Erythroblast (primary cell): ENCODE data around the gene GTF2E1.
A peak's percentile ranks its signal among the peaks of the same experiment; 100 is the strongest.
"Not testable (repeated sequence)": the region's sequence is repeated elsewhere in the genome, so short reads cannot be mapped to it uniquely, and the experiment has no call there.

ENCODE experiments used
- DNase-seq, 2 experiments: peaks; one replicate each; lab custom pipeline; 2025; lab: John Stamatoyannopoulos, UW
- GATA1 ChIP-seq: IDR thresholded peaks from 2 replicates; pipeline ENCODE4 v1.6.1; 2011; ENCODE audit warnings: low read depth, mild to moderate bottlenecking, control low read depth, low read length, moderate library complexity
- POLR2A ChIP-seq: IDR thresholded peaks from 2 replicates; pipeline ENCODE4 v1.6.1; 2011; ENCODE audit warnings: mild to moderate bottlenecking, low read length

The GTF2E1 gene

GRCh38 chr3:120769436-120769835 lies 26.9 kb downstream of the GTF2E1 start:
- no peak for DNase-seq
- TF ChIP-seq GATA1 (no peak), POLR2A (no peak)

GRCh38 chr3:120770891-120771290 lies 28.3 kb downstream of the GTF2E1 start:
- no peak for DNase-seq
- TF ChIP-seq POLR2A = no peak
- TF ChIP-seq GATA1 = no peak

GRCh38 chr3:120772081-120772480 lies 29.5 kb downstream of the GTF2E1 start:
- no peak for DNase-seq
- no peak for TF ChIP-seq GATA1
- TF ChIP-seq POLR2A = no peak

- DNase-seq = no peak
- TF ChIP-seq GATA1 (no peak), POLR2A (no peak)
Observed at GRCh38 chr3:120773932-120774331, 31.4 kb downstream of the GTF2E1 start.

GRCh38 chr3:120775411-120775810 lies 32.9 kb downstream of the GTF2E1 start:
- peak in 1 of 2 experiments; percentile 54 for DNase-seq
- no peak for TF ChIP-seq POLR2A
- no peak for TF ChIP-seq GATA1

GRCh38 chr3:120778776-120779175 lies 36.2 kb downstream of the GTF2E1 start:
- DNase-seq = no peak
- TF ChIP-seq POLR2A = no peak
- no peak for TF ChIP-seq GATA1

GRCh38 chr3:120780977-120781376 lies 38.4 kb downstream of the GTF2E1 start:
- DNase-seq = peak in 1 of 2 experiments; percentile 15

GRCh38 chr3:120785832-120786231 lies 43.3 kb downstream of the GTF2E1 start:
- not testable (repeated sequence) for DNase-seq

More at GRCh38 chr3:120780977-120781376, 38.4 kb downstream of the GTF2E1 start:
- no peak for TF ChIP-seq POLR2A
- no peak for TF ChIP-seq GATA1

GRCh38 chr3:120791010-120791409 lies 48.5 kb downstream of the GTF2E1 start:
- TF ChIP-seq GATA1 = no peak
- DNase-seq = no peak

GRCh38 chr3:120791913-120792312 lies 49.4 kb downstream of the GTF2E1 start:
- TF ChIP-seq POLR2A = no peak
- no peak for TF ChIP-seq GATA1
- no peak for DNase-seq

- TF ChIP-seq POLR2A (no peak), GATA1 (no peak)
Observed at GRCh38 chr3:120793601-120794000, 51.1 kb downstream of the GTF2E1 start.

GRCh38 chr3:120795017-120795648 lies 52.6 kb downstream of the GTF2E1 start:
- TF ChIP-seq GATA1 = no peak
- TF ChIP-seq POLR2A = no peak

More at GRCh38 chr3:120793601-120794000, 51.1 kb downstream of the GTF2E1 start:
- no peak for DNase-seq

GRCh38 chr3:120795959-120796358 lies 53.4 kb downstream of the GTF2E1 start:
- no peak for DNase-seq
- TF ChIP-seq GATA1 (no peak), POLR2A (no peak)

More at GRCh38 chr3:120795017-120795648, 52.6 kb downstream of the GTF2E1 start:
- peak; percentile 71 to 86 for DNase-seq

- TF ChIP-seq GATA1 = no peak
- no peak for TF ChIP-seq POLR2A
- no peak for DNase-seq
Observed at GRCh38 chr3:120796976-120797375, 54.4 kb downstream of the GTF2E1 start.

- TF ChIP-seq GATA1 = no peak
- no peak for TF ChIP-seq POLR2A
- no peak for DNase-seq
Observed at GRCh38 chr3:120797857-120798256, 55.3 kb downstream of the GTF2E1 start.

GRCh38 chr3:120798346-120798745 lies 55.8 kb downstream of the GTF2E1 start:
- no peak for TF ChIP-seq GATA1
- TF ChIP-seq POLR2A = no peak
- DNase-seq = peak in 1 of 2 experiments; percentile 3
